Glutamatergic neuron (in vitro differentiated cells): ENCODE data around the gene APOL1. TPM values are rescaled to one million over a fixed set of nuclear protein-coding genes. Genes with fewer than 3 reads are reported as not detected.

Source experiments
- DNase-seq: peaks from one replicate; pipeline ENCODE4 v3.0.0; 2022
- H3K27ac Mint-ChIP-seq: one replicate; pipeline ENCODE4 v1.8.0; 2020; ENCODE audit warnings: mild to moderate bottlenecking, mixed read lengths, inconsistent platforms; ENCODE audit not compliant: unreplicated experiment
- H3K27me3 Mint-ChIP-seq: one replicate; pipeline ENCODE4 v1.8.0; 2020; ENCODE audit warnings: mild to moderate bottlenecking, moderate library complexity, mixed read lengths, inconsistent platforms; ENCODE audit not compliant: unreplicated experiment
- H3K36me3 Mint-ChIP-seq: one replicate; pipeline ENCODE4 v1.8.0; 2020; ENCODE audit warnings: mild to moderate bottlenecking, mixed read lengths, inconsistent platforms; ENCODE audit not compliant: unreplicated experiment
- H3K4me1 Mint-ChIP-seq: one replicate; pipeline ENCODE4 v1.8.0; 2020; ENCODE audit warnings: mild to moderate bottlenecking, low read depth, mixed read lengths, inconsistent platforms; ENCODE audit not compliant: unreplicated experiment
- H3K4me3 Mint-ChIP-seq: one replicate; pipeline ENCODE4 v1.8.0; 2020; ENCODE audit warnings: mild to moderate bottlenecking, mixed read lengths, inconsistent platforms; ENCODE audit not compliant: unreplicated experiment
- H3K9me3 Mint-ChIP-seq: one replicate; pipeline ENCODE4 v1.8.0; 2020; ENCODE audit warnings: mild to moderate bottlenecking, moderate library complexity, mixed read lengths, inconsistent platforms; ENCODE audit not compliant: unreplicated experiment
- CTCF ChIP-seq: fragments of 200-600 bp; sonication (generic); IDR thresholded peaks from one replicate; pipeline ENCODE4 v1.5.0; 2021; ENCODE audit not compliant: partially characterized antibody, unreplicated experiment
- total RNA-seq: library from RNA; stranded (reverse); fragmentation: NEBNext Ultra II Directional; extraction: Animal tissue kit (Norgen Biotek cat#: 25700); gene quantifications from one replicate; pipeline ENCODE4 v1.2.1, GENCODE V29; 2021; ENCODE audit not compliant: unreplicated experiment

APOL1 gene
- total RNA-seq, 1 donor from 2014 or later = not detected

- peaks cover 2% of the 10 kb centered on the region for H3K4me1 Mint-ChIP-seq
- TF ChIP-seq CTCF = no peak
Measured at GRCh38 chr22:36212901-36213300, 40.0 kb upstream of the APOL1 start.

GRCh38 chr22:36213586-36213985 is 39.3 kb upstream of the APOL1 start:
- no peak for TF ChIP-seq CTCF
- peaks cover 2% of the 10 kb centered on the region for H3K4me1 Mint-ChIP-seq
- no peak overlapping the region for H3K4me3 Mint-ChIP-seq
- H3K36me3 Mint-ChIP-seq = peaks cover 17% of the 10 kb centered on the region
- H3K9me3 Mint-ChIP-seq = peaks cover 6% of the 10 kb centered on the region
- no peak for DNase-seq
- H3K27me3 Mint-ChIP-seq = peaks cover 6% of the 10 kb centered on the region
- H3K27ac Mint-ChIP-seq = no peak overlapping the region

More at GRCh38 chr22:36212901-36213300, 40.0 kb upstream of the APOL1 start:
- Mint-ChIP-seq H3K27ac (no peak overlapping the region), H3K9me3 (peaks cover 6% of the 10 kb centered on the region), H3K4me3 (no peak overlapping the region), H3K36me3 (peaks cover 17% of the 10 kb centered on the region), H3K27me3 (peaks cover 6% of the 10 kb centered on the region)
- DNase-seq = no peak

GRCh38 chr22:36215981-36216380 is 37.0 kb upstream of the APOL1 start:
- H3K9me3 Mint-ChIP-seq = no peaks in the 10 kb centered on the region
- no peak overlapping the region for H3K27ac Mint-ChIP-seq
- peaks cover 5% of the 10 kb centered on the region for H3K27me3 Mint-ChIP-seq

GRCh38 chr22:36218648-36219193 is 34.2 kb upstream of the APOL1 start:
- peaks cover 3% of the 10 kb centered on the region for H3K9me3 Mint-ChIP-seq
- peaks cover 3% of the 10 kb centered on the region for H3K4me1 Mint-ChIP-seq
- H3K27me3 Mint-ChIP-seq = peaks cover 3% of the 10 kb centered on the region
- H3K4me3 Mint-ChIP-seq = no peak overlapping the region
- TF ChIP-seq CTCF = no peak
- no peak for DNase-seq
- no peaks in the 10 kb centered on the region for H3K36me3 Mint-ChIP-seq
- H3K27ac Mint-ChIP-seq = no peak overlapping the region

More at GRCh38 chr22:36215981-36216380, 37.0 kb upstream of the APOL1 start:
- DNase-seq = no peak
- H3K4me3 Mint-ChIP-seq = no peak overlapping the region
- H3K4me1 Mint-ChIP-seq = peaks cover 2% of the 10 kb centered on the region
- TF ChIP-seq CTCF = no peak
- peaks cover 7% of the 10 kb centered on the region for H3K36me3 Mint-ChIP-seq

GRCh38 chr22:36220451-36220921 is 32.4 kb upstream of the APOL1 start:
- no peak for DNase-seq
- peaks cover 3% of the 10 kb centered on the region for H3K4me1 Mint-ChIP-seq
- no peak overlapping the region for H3K4me3 Mint-ChIP-seq
- TF ChIP-seq CTCF = no peak
- no peaks in the 10 kb centered on the region for H3K36me3 Mint-ChIP-seq
- H3K27me3 Mint-ChIP-seq = peaks cover under 1% of the 10 kb centered on the region
- H3K27ac Mint-ChIP-seq = no peak overlapping the region
- peaks cover 5% of the 10 kb centered on the region for H3K9me3 Mint-ChIP-seq
